Activated CD8-positive, alpha-beta T cell treated with anti-CD3 and anti-CD28 coated beads for 36 hours (primary cell): ENCODE results near the gene POLE3. TPM values are rescaled to one million over a fixed set of nuclear protein-coding genes. Genes with fewer than 3 reads are reported as not detected.

Experiments
- ATAC-seq: fragments of 200-7000 bp; cut with Tn5 transposase; one replicate; pipeline ENCODE4 v1.10.0; 2021; ENCODE audit warnings: mild to moderate bottlenecking, moderate library complexity
- CTCF ChIA-PET: fragments of 350-600 bp; sonication (Branson Sonifier 250); formaldehyde crosslinking; loops from one replicate; lab custom pipeline; 2021; ENCODE audit warnings: antibody characterized with exemption; lab: Charles Lee
- POLR2A ChIA-PET: fragments of 350-600 bp; sonication (Branson Sonifier 250); formaldehyde crosslinking; loops from one replicate; lab custom pipeline; 2021; ENCODE audit warnings: antibody characterized with exemption; lab: Charles Lee
- DNase-seq: peaks from one replicate; pipeline ENCODE4 v3.0.0-alpha.2; 2020
- H3K27ac Mint-ChIP-seq: one replicate; pipeline ENCODE4 v1.8.0; 2021; ENCODE audit warnings: mild to moderate bottlenecking, mixed read lengths
- H3K27me3 Mint-ChIP-seq: one replicate; pipeline ENCODE4 v1.8.0; 2021; ENCODE audit warnings: mixed read lengths
- H3K36me3 Mint-ChIP-seq: one replicate; pipeline ENCODE4 v1.8.0; 2021; ENCODE audit warnings: low read depth, mixed read lengths
- H3K4me1 Mint-ChIP-seq: one replicate; pipeline ENCODE4 v1.8.0; 2021; ENCODE audit warnings: low read depth, mixed read lengths
- H3K4me3 Mint-ChIP-seq: one replicate; pipeline ENCODE4 v1.8.0; 2021; ENCODE audit warnings: mild to moderate bottlenecking, moderate library complexity, mixed read lengths
- H3K9me3 Mint-ChIP-seq: one replicate; pipeline ENCODE4 v1.8.0; 2021; ENCODE audit warnings: mixed read lengths
- intact Hi-C: fragments of 100-400 bp; cut with micrococcal nuclease; formaldehyde crosslinking; loops from one replicate; pipeline ENCODE4 v1.10.0; 2022
- total RNA-seq, 2 experiments: library from RNA; stranded (reverse); gene quantifications; one replicate each; pipeline ENCODE4 v1.2.3, GENCODE V29; 2021
- TF ChIP-seq, protein P1 (sequence below): fragments of 200-600 bp; IDR thresholded peaks from one replicate; pipeline ENCODE4 v1.8.0; 2022; ENCODE audit warnings: antibody characterized with exemption, mild to moderate bottlenecking

Gene POLE3
- total RNA-seq, 2 experiments from 2014 or later = 49.0 to 50.9 TPM

DNA sequence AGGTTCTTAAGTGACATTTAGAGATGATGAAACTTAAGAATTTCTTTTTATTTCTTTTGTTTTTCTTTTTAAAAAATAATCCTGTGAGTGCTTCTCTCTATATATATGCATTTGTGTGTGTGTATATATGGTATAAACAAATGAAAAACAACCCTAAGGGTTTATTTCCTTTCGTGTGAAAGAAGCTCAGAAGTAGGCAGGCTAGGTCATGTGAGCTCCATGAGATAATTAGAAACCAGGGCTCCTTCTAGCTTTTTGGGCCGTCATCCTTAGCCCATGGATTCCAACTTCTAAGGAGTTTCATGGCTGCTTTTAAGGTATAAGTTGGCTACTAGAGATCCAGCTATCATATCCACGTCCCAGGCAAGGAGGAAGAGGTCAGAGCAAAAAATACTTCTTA is 11.3 kb upstream of the POLE3 start:
- no peak for DNase-seq
- POLR2A ChIA-PET = no interaction called here
- no peak for ATAC-seq
- Mint-ChIP-seq H3K9me3 (no peaks in the 10 kb centered on the region), H3K27ac (no peak overlapping the region), H3K4me1 (no peaks in the 10 kb centered on the region), H3K36me3 (no peaks in the 10 kb centered on the region), H3K4me3 (no peak overlapping the region), H3K27me3 (peaks cover 2% of the 10 kb centered on the region)
- intact Hi-C loops = no loop called here
- CTCF ChIA-PET = interaction anchor here (0.8 to 2.3 kb wide), 5 partner anchors 9 to 234 kb away, joined by 3 to 7 read pairs (median 4); no protein-coding TSS in a partner anchor
- TF ChIP-seq, protein P1, sequence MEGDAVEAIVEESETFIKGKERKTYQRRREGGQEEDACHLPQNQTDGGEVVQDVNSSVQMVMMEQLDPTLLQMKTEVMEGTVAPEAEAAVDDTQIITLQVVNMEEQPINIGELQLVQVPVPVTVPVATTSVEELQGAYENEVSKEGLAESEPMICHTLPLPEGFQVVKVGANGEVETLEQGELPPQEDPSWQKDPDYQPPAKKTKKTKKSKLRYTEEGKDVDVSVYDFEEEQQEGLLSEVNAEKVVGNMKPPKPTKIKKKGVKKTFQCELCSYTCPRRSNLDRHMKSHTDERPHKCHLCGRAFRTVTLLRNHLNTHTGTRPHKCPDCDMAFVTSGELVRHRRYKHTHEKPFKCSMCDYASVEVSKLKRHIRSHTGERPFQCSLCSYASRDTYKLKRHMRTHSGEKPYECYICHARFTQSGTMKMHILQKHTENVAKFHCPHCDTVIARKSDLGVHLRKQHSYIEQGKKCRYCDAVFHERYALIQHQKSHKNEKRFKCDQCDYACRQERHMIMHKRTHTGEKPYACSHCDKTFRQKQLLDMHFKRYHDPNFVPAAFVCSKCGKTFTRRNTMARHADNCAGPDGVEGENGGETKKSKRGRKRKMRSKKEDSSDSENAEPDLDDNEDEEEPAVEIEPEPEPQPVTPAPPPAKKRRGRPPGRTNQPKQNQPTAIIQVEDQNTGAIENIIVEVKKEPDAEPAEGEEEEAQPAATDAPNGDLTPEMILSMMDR = no peak

DNA sequence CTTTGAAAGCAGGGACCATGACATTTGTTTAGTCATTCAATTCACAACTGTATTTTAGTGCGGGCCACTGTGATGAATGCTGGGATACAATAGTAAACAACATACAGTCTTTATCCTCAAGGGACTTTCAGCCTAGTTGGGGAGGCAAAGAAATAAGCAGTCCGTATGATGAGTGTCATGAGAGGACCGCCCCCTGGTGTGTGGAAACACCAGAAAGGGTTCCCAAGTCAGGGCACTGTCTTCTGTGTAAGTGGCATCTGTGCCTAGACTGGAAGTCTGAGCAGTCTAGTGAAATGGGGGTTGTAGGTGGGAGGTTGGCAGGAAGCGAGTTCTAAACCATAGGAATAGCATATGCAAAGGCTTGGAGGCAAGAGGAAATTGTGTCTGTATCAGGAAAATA is 6.9 kb upstream of the POLE3 start:
- TF ChIP-seq, protein P1 = no peak
- Mint-ChIP-seq H3K9me3 (no peaks in the 10 kb centered on the region), H3K36me3 (no peaks in the 10 kb centered on the region), H3K27ac (no peak overlapping the region), H3K27me3 (no peaks in the 10 kb centered on the region), H3K4me1 (no peaks in the 10 kb centered on the region), H3K4me3 (no peak overlapping the region)
- no peak for DNase-seq
- POLR2A ChIA-PET = no interaction called here
- CTCF ChIA-PET = interaction anchor here (1.0 to 1.9 kb wide), 2 partner anchors 17 to 162 kb away, joined by 3 to 4 read pairs; partner anchors contain the start of gene ALAD
- ATAC-seq = no peak
- intact Hi-C loops = no loop called here

DNA sequence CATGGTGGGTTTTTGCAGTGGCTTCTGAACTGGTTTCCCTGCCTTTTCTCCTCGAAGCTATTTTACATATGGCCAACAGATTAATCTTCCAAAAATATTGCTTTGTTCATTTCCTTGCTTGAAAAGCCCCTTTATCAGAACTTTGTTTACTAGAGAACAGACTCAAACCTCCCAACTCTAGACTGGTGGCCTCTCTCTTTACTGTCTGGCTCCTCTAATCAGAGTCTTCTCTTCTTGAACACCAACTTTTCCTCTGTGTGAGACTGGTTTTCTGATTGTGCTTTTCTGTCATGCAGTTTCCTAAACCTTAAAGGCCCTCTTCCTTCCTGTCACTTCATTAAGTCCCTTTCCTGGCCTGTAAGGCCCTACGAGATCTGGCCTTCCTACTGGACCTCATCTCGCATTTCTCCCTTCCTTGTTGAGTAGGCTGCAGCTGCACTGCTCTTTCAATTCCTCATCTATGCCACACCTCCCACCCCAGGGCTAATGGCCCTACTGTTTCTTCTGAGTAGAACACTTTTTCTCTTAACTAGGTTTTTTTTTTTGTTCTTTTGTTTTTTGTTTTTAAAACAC is 5.8 kb upstream of the POLE3 start:
- H3K27ac Mint-ChIP-seq = no peak overlapping the region
- intact Hi-C loops = no loop called here
- H3K4me3 Mint-ChIP-seq = no peak overlapping the region
- POLR2A ChIA-PET = no interaction called here
- TF ChIP-seq, protein P1 = no peak
- no peak for DNase-seq
- no peak for ATAC-seq
- H3K9me3 Mint-ChIP-seq = no peaks in the 10 kb centered on the region
- CTCF ChIA-PET = interaction anchor here (1.2 to 1.9 kb wide), 2 partner anchors 16 to 141 kb away, joined by 4 read pairs; partner anchors contain the start of genes ALAD, CDC26 and PRPF4
- H3K27me3 Mint-ChIP-seq = no peaks in the 10 kb centered on the region
- no peaks in the 10 kb centered on the region for H3K36me3 Mint-ChIP-seq
- peaks cover 5% of the 10 kb centered on the region for H3K4me1 Mint-ChIP-seq

DNA sequence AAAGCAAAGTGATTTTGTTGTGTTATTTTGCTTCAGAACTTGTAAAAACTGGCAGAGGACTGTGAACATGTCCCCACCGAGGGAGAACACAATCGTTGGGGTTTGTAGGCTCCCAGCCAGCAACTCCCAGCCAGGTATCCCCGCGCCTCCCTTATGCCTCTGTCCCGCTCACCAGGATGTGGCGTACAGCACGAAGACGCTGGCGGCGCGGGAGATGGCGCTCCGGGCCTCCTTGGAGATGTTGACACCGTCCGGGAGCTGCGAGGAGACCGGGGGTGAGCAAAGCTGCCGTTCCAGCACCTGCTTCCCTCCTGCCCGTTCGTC is 630 bp downstream of the POLE3 start:
- H3K27ac Mint-ChIP-seq = peak overlapping the region; percentile 99
- peaks cover 32% of the 10 kb centered on the region for H3K36me3 Mint-ChIP-seq
- H3K4me3 Mint-ChIP-seq = peak overlapping the region; percentile 86
- CTCF ChIA-PET = interaction anchor here (1.0 to 7.0 kb wide), 8 partner anchors 8 to 248 kb away, joined by 3 to 49 read pairs (median 9); partner anchors contain the start of genes ALAD, CDC26 and PRPF4
- no peak for DNase-seq
- ATAC-seq = peak; percentile 8
- POLR2A ChIA-PET = interaction anchor here (0.7 to 4.9 kb wide), 21 partner anchors 9 to 455 kb away, joined by 3 to 45 read pairs (median 4); partner anchors contain the start of genes ALAD, BSPRY, CDC26 and PRPF4
- TF ChIP-seq, protein P1 = no peak
- no peaks in the 10 kb centered on the region for H3K27me3 Mint-ChIP-seq
- intact Hi-C loops = no loop called here
- no peaks in the 10 kb centered on the region for H3K9me3 Mint-ChIP-seq
- peaks cover 32% of the 10 kb centered on the region for H3K4me1 Mint-ChIP-seq

DNA sequence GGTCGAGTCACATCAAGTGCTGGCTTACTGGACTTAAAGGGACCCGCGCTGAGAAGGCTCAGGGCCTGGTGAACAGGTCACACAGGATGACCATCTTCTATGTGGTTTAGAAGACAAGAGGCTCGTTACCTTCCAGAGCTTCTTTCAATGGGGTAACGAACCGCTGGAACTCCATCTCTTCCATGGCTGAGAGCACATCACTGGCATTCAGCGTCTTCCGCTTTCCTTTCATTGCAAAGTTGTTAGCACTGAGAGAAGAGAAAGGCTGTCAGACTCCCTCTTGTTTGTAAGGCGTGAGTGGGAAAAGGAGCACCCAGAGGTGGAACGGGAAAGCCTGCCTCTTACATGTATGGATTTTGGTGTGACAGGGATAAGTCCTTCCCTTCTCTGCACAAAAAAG is 994 bp downstream of the POLE3 start:
- peaks cover 32% of the 10 kb centered on the region for H3K4me1 Mint-ChIP-seq
- CTCF ChIA-PET = interaction anchor here (1.0 to 7.0 kb wide), 7 partner anchors 8 to 249 kb away, joined by 3 to 49 read pairs (median 11); partner anchors contain the start of genes ALAD, CDC26 and PRPF4
- POLR2A ChIA-PET = interaction anchor here (0.7 to 4.9 kb wide), 17 partner anchors 9 to 454 kb away, joined by 3 to 45 read pairs (median 5); partner anchors contain the start of genes ALAD, CDC26, PRPF4 and WDR31
- no peaks in the 10 kb centered on the region for H3K9me3 Mint-ChIP-seq
- DNase-seq (no peak), ATAC-seq (no peak)
- peak overlapping the region; percentile 86 for H3K4me3 Mint-ChIP-seq
- no peaks in the 10 kb centered on the region for H3K27me3 Mint-ChIP-seq
- H3K27ac Mint-ChIP-seq = peak overlapping the region; percentile 99
- intact Hi-C loops = no loop called here
- TF ChIP-seq, protein P1 = no peak
- H3K36me3 Mint-ChIP-seq = peaks cover 32% of the 10 kb centered on the region
